SK-N-SH treated with all-trans-retinoic acid at 6 μM for 48 hours (cell line): ENCODE data around the gene ISG15.

Source experiments
- ARNTL ChIP-seq: fragments of 450-650 bp; formaldehyde crosslinking; IDR thresholded peaks from 2 replicates; pipeline ENCODE4 v1.5.0; 2020; ENCODE audit warnings: low read depth, mild to moderate bottlenecking, moderate library complexity, borderline replicate concordance
- BACH2 ChIP-seq: fragments of 250-450 bp; sonication (Bioruptor Pico); IDR thresholded peaks from 2 replicates; pipeline ENCODE4 v1.9.0; 2021; ENCODE audit warnings: mild to moderate bottlenecking, borderline replicate concordance
- ESRRG ChIP-seq: fragments of 250-450 bp; sonication (Bioruptor Pico); IDR thresholded peaks from 2 replicates; pipeline ENCODE4 v1.6.1; 2021; ENCODE audit warnings: mild to moderate bottlenecking
- PPARA ChIP-seq: fragments of 250-450 bp; sonication (Bioruptor Pico); IDR thresholded peaks from 2 replicates; pipeline ENCODE4 v1.5.0; 2020; ENCODE audit warnings: mild to moderate bottlenecking, borderline replicate concordance
- SNAI2 ChIP-seq: fragments of 250-450 bp; sonication (Bioruptor Pico); IDR thresholded peaks from 2 replicates; pipeline ENCODE4 v1.5.0; 2020; ENCODE audit warnings: mild to moderate bottlenecking, moderate library complexity
- TSHZ2 ChIP-seq: fragments of 250-450 bp; sonication (Bioruptor Pico); IDR thresholded peaks from 2 replicates; pipeline ENCODE4 v1.5.0; 2020; ENCODE audit warnings: mild to moderate bottlenecking, moderate library complexity
- ZFP3 ChIP-seq: fragments of 250-450 bp; sonication (Bioruptor Pico); IDR thresholded peaks from 2 replicates; pipeline ENCODE4 v1.5.0; 2020; ENCODE audit warnings: mild to moderate bottlenecking, moderate library complexity
- TF ChIP-seq, protein P1 (sequence below): fragments of 250-450 bp; sonication (Bioruptor Pico); IDR thresholded peaks from 2 replicates; pipeline ENCODE4 v1.8.0; 2020; ENCODE audit warnings: mild to moderate bottlenecking, moderate library complexity, borderline replicate concordance

GRCh38 chr1:1039145-1039910, 26.0 kb downstream of the ISG15 start:
- TF ChIP-seq TSHZ2 (CRISPR knock-in tag), result no peak
- TF ChIP-seq ESRRG, result no peak
- TF ChIP-seq PPARA, result no peak
- TF ChIP-seq, protein P1, sequence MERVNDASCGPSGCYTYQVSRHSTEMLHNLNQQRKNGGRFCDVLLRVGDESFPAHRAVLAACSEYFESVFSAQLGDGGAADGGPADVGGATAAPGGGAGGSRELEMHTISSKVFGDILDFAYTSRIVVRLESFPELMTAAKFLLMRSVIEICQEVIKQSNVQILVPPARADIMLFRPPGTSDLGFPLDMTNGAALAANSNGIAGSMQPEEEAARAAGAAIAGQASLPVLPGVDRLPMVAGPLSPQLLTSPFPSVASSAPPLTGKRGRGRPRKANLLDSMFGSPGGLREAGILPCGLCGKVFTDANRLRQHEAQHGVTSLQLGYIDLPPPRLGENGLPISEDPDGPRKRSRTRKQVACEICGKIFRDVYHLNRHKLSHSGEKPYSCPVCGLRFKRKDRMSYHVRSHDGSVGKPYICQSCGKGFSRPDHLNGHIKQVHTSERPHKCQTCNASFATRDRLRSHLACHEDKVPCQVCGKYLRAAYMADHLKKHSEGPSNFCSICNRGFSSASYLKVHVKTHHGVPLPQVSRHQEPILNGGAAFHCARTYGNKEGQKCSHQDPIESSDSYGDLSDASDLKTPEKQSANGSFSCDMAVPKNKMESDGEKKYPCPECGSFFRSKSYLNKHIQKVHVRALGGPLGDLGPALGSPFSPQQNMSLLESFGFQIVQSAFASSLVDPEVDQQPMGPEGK (CRISPR knock-in tag), result no peak
- no peak for TF ChIP-seq SNAI2 (CRISPR knock-in tag)
- TF ChIP-seq BACH2 (CRISPR knock-in tag), result no peak
- no peak for TF ChIP-seq ARNTL (CRISPR knock-in tag)
- no peak for TF ChIP-seq ZFP3 (CRISPR knock-in tag)
